Fibroblast of mammary gland (primary cell): Measurements from ENCODE around the gene MAML3.

Experiments
- DNase-seq: peaks from one replicate; pipeline ENCODE4 v3.0.0-alpha.2; 2010; ENCODE audit warnings: low read depth
- H3K4me3 ChIP-seq: 2 replicates; pipeline ENCODE4 v1.5.1; 2011; ENCODE audit warnings: low read depth, mild to moderate bottlenecking, low read length, moderate library complexity; ENCODE audit not compliant: control insufficient read depth
- CTCF ChIP-seq: conservative IDR thresholded peaks from 2 replicates; pipeline ENCODE4 v1.5.1; 2011; ENCODE audit warnings: low read depth, low read length, inconsistent platforms; ENCODE audit not compliant: control insufficient read depth, insufficient read depth

The MAML3 gene

GRCh38 chr4:140071806-140072205 lies 82.2 kb downstream of the MAML3 start:
- H3K4me3 ChIP-seq = no peak overlapping the region
- TF ChIP-seq CTCF = no peak
- DNase-seq = peak; percentile 88

DNA sequence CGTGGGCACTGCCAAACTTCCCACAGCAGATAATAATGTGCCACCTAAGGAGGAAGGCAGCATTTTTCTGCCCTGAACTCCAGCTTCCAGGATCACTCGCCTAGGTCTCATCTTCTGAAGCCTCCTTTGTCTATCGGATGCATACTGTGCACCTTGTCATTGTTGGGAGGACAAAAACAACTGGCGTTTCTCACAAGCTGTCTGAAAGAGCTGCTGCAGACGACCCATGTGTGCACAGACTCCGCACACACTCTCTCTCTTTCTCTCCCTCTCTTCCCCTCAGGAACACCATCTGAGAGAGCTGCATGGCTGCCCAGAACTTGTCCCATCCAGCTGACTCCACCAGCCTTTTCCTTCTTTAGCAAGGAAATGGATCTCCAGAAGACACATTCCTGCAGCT lies 83.0 kb downstream of the MAML3 start:
- no peak for DNase-seq
- no peak for TF ChIP-seq CTCF

DNA sequence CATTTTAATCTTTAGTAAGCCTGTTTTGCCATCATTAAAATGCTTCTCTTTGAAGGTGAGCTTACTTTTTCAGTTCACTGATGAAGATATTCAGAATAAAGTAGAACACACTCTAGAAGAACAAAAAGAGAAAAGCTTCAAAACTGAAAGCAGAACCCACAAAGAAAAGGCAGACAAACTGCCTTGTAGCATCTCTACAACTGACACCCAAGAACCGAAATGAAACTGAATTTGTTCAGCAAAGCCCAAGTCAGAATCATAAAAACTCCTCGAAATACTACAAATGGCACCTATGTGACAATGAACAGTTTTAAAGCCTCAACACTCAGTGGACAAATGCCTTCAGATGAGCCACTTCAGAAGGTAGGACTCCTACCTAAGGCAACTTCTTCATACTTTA lies 83.6 kb downstream of the MAML3 start:
- no peak for DNase-seq
- H3K4me3 ChIP-seq = no peak overlapping the region
- no peak for TF ChIP-seq CTCF

More for the DNA sequence above, 83.0 kb downstream of the MAML3 start:
- no peak overlapping the region for H3K4me3 ChIP-seq

- peak; percentile 62 for DNase-seq
- no peak for TF ChIP-seq CTCF
- H3K4me3 ChIP-seq = no peak overlapping the region
Measured at GRCh38 chr4:140069066-140069465, 84.9 kb downstream of the MAML3 start.

DNA sequence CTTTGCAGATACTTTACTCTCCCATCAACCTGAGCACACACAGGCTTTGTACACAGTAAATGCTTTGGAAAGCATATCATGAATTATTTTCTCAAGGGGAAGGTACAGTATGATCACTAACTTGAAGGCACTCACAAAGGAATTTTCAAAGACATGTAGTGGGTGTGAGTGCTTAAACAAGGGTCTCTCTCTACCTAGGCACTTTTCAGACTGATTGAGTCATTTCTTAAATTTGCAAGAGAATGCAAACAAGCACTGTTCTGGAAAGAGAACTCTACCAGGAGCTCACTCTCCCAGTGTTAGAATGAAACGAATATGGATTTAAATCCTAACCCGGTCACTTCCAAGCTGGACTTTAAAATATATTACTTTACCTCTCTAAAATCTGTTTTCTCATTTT lies 85.7 kb downstream of the MAML3 start:
- H3K4me3 ChIP-seq = no peak overlapping the region
- no peak for DNase-seq
- no peak for TF ChIP-seq CTCF

- no peak for DNase-seq
- no peak for TF ChIP-seq CTCF
- no peak overlapping the region for H3K4me3 ChIP-seq
Measured at GRCh38 chr4:140066031-140066930, 87.7 kb downstream of the MAML3 start.
